Vagina (tissue), 2 donors: ENCODE measurements around the gene VIM.

ENCODE experiments used
- CTCF ChIP-seq, 3 experiments: fragments of 450-650 bp in 2 of 3; fragments of 200-600 bp in 1 of 3; sonication (generic) in 1 of 3; IDR thresholded peaks; one replicate each; pipeline ENCODE4 v1.5.1; 2017 to 2019; ENCODE audit warnings: antibody characterized with exemption in 3 of 3, mild to moderate bottlenecking in 2 of 3, moderate library complexity in 2 of 3
- POLR2A ChIP-seq, 2 donors: fragments of 450-650 bp; IDR thresholded peaks; one replicate each; pipeline ENCODE4 v1.6.1; 2017; ENCODE audit warnings: antibody characterized with exemption in 2 of 2, mild to moderate bottlenecking in 2 of 2, moderate library complexity in 2 of 2

- TF ChIP-seq CTCF (IDR thresholded peaks at IDR 0.05): no peak
- no peak for TF ChIP-seq POLR2A (IDR thresholded peaks at IDR 0.05)
Observed at GRCh38 chr10:17196573-17196972, 31.5 kb upstream of the VIM start.
